Liver (tissue), 9 donors: ENCODE data around the gene MOCS3. TPM values are rescaled to one million over a fixed set of nuclear protein-coding genes. Genes with fewer than 3 reads are reported as not detected.

Experiments used
- DNase-seq: peaks from one replicate; pipeline ENCODE4 v3.0.0-alpha.2; 2017; ENCODE audit warnings: low spot score
- H3K27ac ChIP-seq, 2 donors: one replicate each; pipeline ENCODE4 v1.7.0; 2013; ENCODE audit warnings: inconsistent platforms in 2 of 2, low read length in 2 of 2, control low read depth in 1 of 2, low read depth in 1 of 2, mild to moderate bottlenecking in 1 of 2
- H3K27me3 ChIP-seq, 4 donors: one replicate each; pipeline versions ENCODE4 v1.6.1 to v1.7.0; 2013; ENCODE audit warnings: low read length in 3 of 4, inconsistent platforms in 1 of 4, mild to moderate bottlenecking in 1 of 4, moderate library complexity in 1 of 4; ENCODE audit not compliant: control insufficient read depth in 4 of 4, insufficient read depth in 4 of 4
- H3K36me3 ChIP-seq, 4 donors: one replicate each; pipeline versions ENCODE4 v1.6.1 to v1.7.0; 2013; ENCODE audit warnings: low read length in 3 of 4, mild to moderate bottlenecking in 3 of 4, low read depth in 1 of 4, moderate library complexity in 1 of 4; ENCODE audit not compliant: control insufficient read depth in 4 of 4, insufficient read depth in 3 of 4
- H3K4me1 ChIP-seq, 4 donors: one replicate each; pipeline versions ENCODE4 v1.6.1 to v1.7.0; 2013; ENCODE audit warnings: low read length in 3 of 4, mild to moderate bottlenecking in 3 of 4, moderate library complexity in 1 of 4; ENCODE audit not compliant: control insufficient read depth in 4 of 4, insufficient read depth in 4 of 4
- H3K4me3 ChIP-seq, 3 donors: one replicate each; pipeline versions ENCODE4 v1.6.1 to v1.7.0; 2013; ENCODE audit warnings: low read length in 3 of 3, control low read depth in 1 of 3, low read depth in 1 of 3, mild to moderate bottlenecking in 1 of 3
- H3K9ac ChIP-seq, 2 donors: one replicate each; pipeline ENCODE4 v1.7.0; 2013; ENCODE audit warnings: low read length in 2 of 2, mild to moderate bottlenecking in 2 of 2, moderate library complexity in 2 of 2, control low read depth in 1 of 2, low read depth in 1 of 2
- H3K9me3 ChIP-seq, 4 donors: one replicate each; pipeline versions ENCODE4 v1.6.1 to v1.7.0; 2013; ENCODE audit warnings: low read length in 3 of 4; ENCODE audit not compliant: control insufficient read depth in 4 of 4
- EGR1 ChIP-seq, 2 donors: IDR thresholded peaks; 2 replicates each; pipeline ENCODE4 v1.6.1; 2016 to 2018; ENCODE audit warnings: antibody characterized with exemption in 2 of 2, low read depth in 2 of 2
- FOXA1 ChIP-seq: IDR thresholded peaks from 2 replicates; pipeline ENCODE4 v1.6.1; 2016; ENCODE audit warnings: antibody characterized with exemption
- FOXA2 ChIP-seq: IDR thresholded peaks from 2 replicates; pipeline ENCODE4 v1.6.1; 2016; ENCODE audit warnings: antibody characterized with exemption
- GABPA ChIP-seq, 2 donors: IDR thresholded peaks in 1 of 2; conservative IDR thresholded peaks in 1 of 2; 2 replicates each; pipeline ENCODE4 v1.6.1; 2016; ENCODE audit warnings: antibody characterized with exemption in 2 of 2, mild to moderate bottlenecking in 1 of 2, moderate library complexity in 1 of 2
- HNF4A ChIP-seq, 2 donors: conservative IDR thresholded peaks; 2 replicates each; pipeline ENCODE4 v1.6.1; 2016; ENCODE audit warnings: antibody characterized with exemption in 2 of 2, mild to moderate bottlenecking in 2 of 2
- HNF4G ChIP-seq: IDR thresholded peaks from 2 replicates; pipeline ENCODE4 v1.6.1; 2016; ENCODE audit warnings: antibody characterized with exemption
- JUND ChIP-seq, 2 donors: IDR thresholded peaks; 2 replicates each; pipeline ENCODE4 v1.6.1; 2016; ENCODE audit warnings: antibody characterized with exemption in 2 of 2
- NR2F2 ChIP-seq: IDR thresholded peaks from 2 replicates; pipeline ENCODE4 v1.6.1; 2016; ENCODE audit warnings: antibody characterized with exemption
- RAD21 ChIP-seq, 2 donors: IDR thresholded peaks; 2 replicates each; pipeline ENCODE4 v1.6.1; 2016; ENCODE audit warnings: antibody characterized with exemption in 2 of 2, mild to moderate bottlenecking in 2 of 2
- RXRA ChIP-seq, 2 donors: IDR thresholded peaks; 2 replicates each; pipeline ENCODE4 v1.6.1; 2017 to 2018; ENCODE audit warnings: antibody characterized with exemption in 2 of 2, mild to moderate bottlenecking in 1 of 2
- SP1 ChIP-seq: IDR thresholded peaks from 2 replicates; pipeline ENCODE4 v1.6.1; 2018; ENCODE audit warnings: antibody characterized with exemption, mild to moderate bottlenecking
- TAF1 ChIP-seq: conservative IDR thresholded peaks from 2 replicates; pipeline ENCODE4 v1.6.1; 2016; ENCODE audit warnings: antibody characterized with exemption, mild to moderate bottlenecking
- YY1 ChIP-seq: IDR thresholded peaks from 2 replicates; pipeline ENCODE4 v1.6.1; 2016; ENCODE audit warnings: antibody characterized with exemption, mild to moderate bottlenecking
- WGBS: extraction: QIAGEN DNeasy Blood & Tissue Kit; methylation state at CpG from one replicate; pipeline ENCODE4 v1.1.7; 2013; 5-methylcytosine and 5-hydroxymethylcytosine counted together
- polyA plus RNA-seq, 2 donors: library from polyadenylated mRNA; stranded (reverse) in 1 of 2; unstranded in 1 of 2; fragments of 200-250 nt in 1 of 2; fragments of >200 nt in 1 of 2; fragmentation: Nextera tagmentation in 1 of 2; extraction: Ambion mirVana in 1 of 2; gene quantifications; one replicate each; pipeline versions ENCODE4 v1.2.1 to v1.2.3, GENCODE V29; 2013 to 2015
- total RNA-seq, 2 donors: library from RNA; depleted of rRNA; stranded (reverse); fragments of >200 nt; gene quantifications; one replicate each; pipeline ENCODE4 v1.2.3, GENCODE V29; 2014
- TF ChIP-seq, protein P1 (sequence below): IDR thresholded peaks from 2 replicates; pipeline ENCODE4 v1.6.1; 2016; ENCODE audit warnings: antibody characterized with exemption, mild to moderate bottlenecking
- TF ChIP-seq, protein P2 (sequence below): IDR thresholded peaks from 2 replicates; pipeline ENCODE4 v1.6.1; 2016; ENCODE audit warnings: antibody characterized with exemption
- TF ChIP-seq, protein P3 (sequence below): IDR thresholded peaks from 2 replicates; pipeline ENCODE4 v1.6.1; 2016; ENCODE audit warnings: antibody characterized with exemption
- TF ChIP-seq, protein P4 (sequence below): fragments of 150-350 bp; IDR thresholded peaks from 2 replicates; pipeline ENCODE4 v1.5.1; 2017; ENCODE audit warnings: improper control_type of control experiment, low read depth, low read length; ENCODE audit not compliant: missing input control
- TF ChIP-seq, protein P5 (sequence below): IDR thresholded peaks from 2 replicates; pipeline ENCODE4 v1.6.1; 2016; ENCODE audit warnings: antibody characterized with exemption
- donor health status: healthy.
- donor health status: healthy.
- donor health status: healthy.
- donor health status: healthy.
- donor health status: healthy.

MOCS3 gene
- total and polyA plus RNA-seq, 4 donors: 1.7 to 4.3 (median 3.2) TPM

DNA sequence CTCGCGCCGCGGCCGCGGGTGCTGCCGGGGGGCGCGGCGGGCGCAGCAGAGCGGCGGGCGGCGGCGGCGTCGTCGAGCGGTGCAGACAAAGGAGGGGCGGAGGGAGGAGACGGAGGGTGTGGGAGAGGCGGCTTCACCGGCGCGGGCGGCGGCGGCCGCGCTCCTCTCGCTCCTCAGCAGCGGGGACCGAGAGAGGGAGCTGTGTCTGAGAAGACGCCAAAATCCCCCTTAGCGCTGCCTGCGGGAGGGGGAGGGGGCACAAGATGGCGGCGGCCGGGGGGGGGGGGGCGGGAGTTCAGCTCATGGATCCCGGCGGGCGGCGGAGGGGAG, 27.7 kb upstream of the MOCS3 start (continued):
- TF ChIP-seq, protein P1, sequence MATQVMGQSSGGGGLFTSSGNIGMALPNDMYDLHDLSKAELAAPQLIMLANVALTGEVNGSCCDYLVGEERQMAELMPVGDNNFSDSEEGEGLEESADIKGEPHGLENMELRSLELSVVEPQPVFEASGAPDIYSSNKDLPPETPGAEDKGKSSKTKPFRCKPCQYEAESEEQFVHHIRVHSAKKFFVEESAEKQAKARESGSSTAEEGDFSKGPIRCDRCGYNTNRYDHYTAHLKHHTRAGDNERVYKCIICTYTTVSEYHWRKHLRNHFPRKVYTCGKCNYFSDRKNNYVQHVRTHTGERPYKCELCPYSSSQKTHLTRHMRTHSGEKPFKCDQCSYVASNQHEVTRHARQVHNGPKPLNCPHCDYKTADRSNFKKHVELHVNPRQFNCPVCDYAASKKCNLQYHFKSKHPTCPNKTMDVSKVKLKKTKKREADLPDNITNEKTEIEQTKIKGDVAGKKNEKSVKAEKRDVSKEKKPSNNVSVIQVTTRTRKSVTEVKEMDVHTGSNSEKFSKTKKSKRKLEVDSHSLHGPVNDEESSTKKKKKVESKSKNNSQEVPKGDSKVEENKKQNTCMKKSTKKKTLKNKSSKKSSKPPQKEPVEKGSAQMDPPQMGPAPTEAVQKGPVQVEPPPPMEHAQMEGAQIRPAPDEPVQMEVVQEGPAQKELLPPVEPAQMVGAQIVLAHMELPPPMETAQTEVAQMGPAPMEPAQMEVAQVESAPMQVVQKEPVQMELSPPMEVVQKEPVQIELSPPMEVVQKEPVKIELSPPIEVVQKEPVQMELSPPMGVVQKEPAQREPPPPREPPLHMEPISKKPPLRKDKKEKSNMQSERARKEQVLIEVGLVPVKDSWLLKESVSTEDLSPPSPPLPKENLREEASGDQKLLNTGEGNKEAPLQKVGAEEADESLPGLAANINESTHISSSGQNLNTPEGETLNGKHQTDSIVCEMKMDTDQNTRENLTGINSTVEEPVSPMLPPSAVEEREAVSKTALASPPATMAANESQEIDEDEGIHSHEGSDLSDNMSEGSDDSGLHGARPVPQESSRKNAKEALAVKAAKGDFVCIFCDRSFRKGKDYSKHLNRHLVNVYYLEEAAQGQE: no peak
- TF ChIP-seq NR2F2: no peak
- TF ChIP-seq, protein P2, sequence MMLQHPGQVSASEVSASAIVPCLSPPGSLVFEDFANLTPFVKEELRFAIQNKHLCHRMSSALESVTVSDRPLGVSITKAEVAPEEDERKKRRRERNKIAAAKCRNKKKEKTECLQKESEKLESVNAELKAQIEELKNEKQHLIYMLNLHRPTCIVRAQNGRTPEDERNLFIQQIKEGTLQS: no peak
- no peak for TF ChIP-seq HNF4A (conservative IDR thresholded peaks at IDR 0.05)
- TF ChIP-seq FOXA2: no peak
- TF ChIP-seq TAF1: no peak

DNA sequence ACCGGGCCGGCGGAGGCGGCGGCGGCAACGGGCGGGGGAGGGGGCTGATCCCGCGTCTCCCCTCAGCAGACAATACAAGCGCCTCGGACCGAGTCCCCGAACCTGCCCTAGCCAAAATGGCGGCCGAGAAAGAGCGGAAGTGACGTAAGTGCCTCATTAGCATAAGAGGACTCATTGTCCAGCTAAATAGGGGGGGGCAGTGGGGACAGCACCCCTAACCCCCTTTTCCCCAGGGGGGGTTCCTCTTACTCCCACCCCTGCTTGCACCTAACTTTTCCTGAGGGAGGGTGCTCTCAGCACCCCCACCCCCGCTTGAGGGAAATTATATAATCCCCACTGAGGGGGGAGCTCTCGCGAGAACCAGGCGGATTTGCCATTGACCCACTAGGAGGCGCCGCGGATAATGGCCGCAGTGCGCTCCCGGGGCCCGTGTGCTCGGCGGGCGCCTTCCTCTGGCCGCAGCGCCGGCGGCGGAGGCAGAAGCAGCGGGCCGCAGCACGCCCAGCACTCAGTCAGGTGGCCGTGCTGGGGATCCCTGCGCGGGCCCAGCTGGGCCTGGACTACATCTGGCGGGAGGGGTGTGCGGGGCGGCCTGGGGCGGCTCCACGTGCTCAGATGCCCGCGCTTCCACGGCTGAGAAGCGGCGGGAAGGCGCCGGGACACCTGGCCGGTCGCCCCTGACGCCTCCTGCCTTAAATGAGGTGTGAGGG, 27.2 kb upstream of the MOCS3 start, which contains the start of gene ADNP:
TSS of gene ADNP (minus strand) at position 132 of the 710 bp plus-strand sequence. CDS start 27,441 bp downstream, outside the sequence.
- TF ChIP-seq RXRA (IDR thresholded peaks at IDR 0.05) (peak in 1 of 2 donors; percentile 7), SP1 (peak; percentile 43), HNF4G (no peak), FOXA1 (no peak), GABPA (IDR thresholded peaks at IDR 0.05 in 1 of 2, conservative IDR thresholded peaks at IDR 0.05 in 1 of 2) (peak; percentile 67 to 83), FOXA2 (no peak), RAD21 (IDR thresholded peaks at IDR 0.05) (peak in 1 of 2 donors; percentile 66), NR2F2 (no peak), HNF4A (conservative IDR thresholded peaks at IDR 0.05) (no peak), YY1 (peak; percentile 97), JUND (IDR thresholded peaks at IDR 0.05) (no peak), TAF1 (peak; percentile 88), EGR1 (IDR thresholded peaks at IDR 0.05; ENCODE audit: low read depth in 2 of 2) (peak; percentile 40 to 70)
- TF ChIP-seq, protein P3, sequence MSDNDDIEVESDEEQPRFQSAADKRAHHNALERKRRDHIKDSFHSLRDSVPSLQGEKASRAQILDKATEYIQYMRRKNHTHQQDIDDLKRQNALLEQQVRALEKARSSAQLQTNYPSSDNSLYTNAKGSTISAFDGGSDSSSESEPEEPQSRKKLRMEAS: no peak
- TF ChIP-seq, protein P1: no peak
- TF ChIP-seq, protein P2: no peak
- TF ChIP-seq, protein P4, sequence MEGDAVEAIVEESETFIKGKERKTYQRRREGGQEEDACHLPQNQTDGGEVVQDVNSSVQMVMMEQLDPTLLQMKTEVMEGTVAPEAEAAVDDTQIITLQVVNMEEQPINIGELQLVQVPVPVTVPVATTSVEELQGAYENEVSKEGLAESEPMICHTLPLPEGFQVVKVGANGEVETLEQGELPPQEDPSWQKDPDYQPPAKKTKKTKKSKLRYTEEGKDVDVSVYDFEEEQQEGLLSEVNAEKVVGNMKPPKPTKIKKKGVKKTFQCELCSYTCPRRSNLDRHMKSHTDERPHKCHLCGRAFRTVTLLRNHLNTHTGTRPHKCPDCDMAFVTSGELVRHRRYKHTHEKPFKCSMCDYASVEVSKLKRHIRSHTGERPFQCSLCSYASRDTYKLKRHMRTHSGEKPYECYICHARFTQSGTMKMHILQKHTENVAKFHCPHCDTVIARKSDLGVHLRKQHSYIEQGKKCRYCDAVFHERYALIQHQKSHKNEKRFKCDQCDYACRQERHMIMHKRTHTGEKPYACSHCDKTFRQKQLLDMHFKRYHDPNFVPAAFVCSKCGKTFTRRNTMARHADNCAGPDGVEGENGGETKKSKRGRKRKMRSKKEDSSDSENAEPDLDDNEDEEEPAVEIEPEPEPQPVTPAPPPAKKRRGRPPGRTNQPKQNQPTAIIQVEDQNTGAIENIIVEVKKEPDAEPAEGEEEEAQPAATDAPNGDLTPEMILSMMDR: peak; percentile 54
- TF ChIP-seq, protein P5, sequence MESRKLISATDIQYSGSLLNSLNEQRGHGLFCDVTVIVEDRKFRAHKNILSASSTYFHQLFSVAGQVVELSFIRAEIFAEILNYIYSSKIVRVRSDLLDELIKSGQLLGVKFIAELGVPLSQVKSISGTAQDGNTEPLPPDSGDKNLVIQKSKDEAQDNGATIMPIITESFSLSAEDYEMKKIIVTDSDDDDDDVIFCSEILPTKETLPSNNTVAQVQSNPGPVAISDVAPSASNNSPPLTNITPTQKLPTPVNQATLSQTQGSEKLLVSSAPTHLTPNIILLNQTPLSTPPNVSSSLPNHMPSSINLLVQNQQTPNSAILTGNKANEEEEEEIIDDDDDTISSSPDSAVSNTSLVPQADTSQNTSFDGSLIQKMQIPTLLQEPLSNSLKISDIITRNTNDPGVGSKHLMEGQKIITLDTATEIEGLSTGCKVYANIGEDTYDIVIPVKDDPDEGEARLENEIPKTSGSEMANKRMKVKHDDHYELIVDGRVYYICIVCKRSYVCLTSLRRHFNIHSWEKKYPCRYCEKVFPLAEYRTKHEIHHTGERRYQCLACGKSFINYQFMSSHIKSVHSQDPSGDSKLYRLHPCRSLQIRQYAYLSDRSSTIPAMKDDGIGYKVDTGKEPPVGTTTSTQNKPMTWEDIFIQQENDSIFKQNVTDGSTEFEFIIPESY: peak; percentile 98
- peak within 1 kb of the TSS; percentile 62 to 100 (median 80) for H3K4me3 ChIP-seq
- peak; percentile 92 for DNase-seq
- peaks cover 1 to 29% (median 26%) of the 10 kb centered on the region in 4 donors for H3K4me1 ChIP-seq
- no peaks in the 10 kb centered on the region for H3K9me3 ChIP-seq
- no peaks in the 10 kb centered on the region for H3K27me3 ChIP-seq
- WGBS: under 1% methylated on average over 58 of the region's 58 CpGs
- peaks cover 1 to 22% (median 15%) of the 10 kb centered on the region in 4 donors for H3K36me3 ChIP-seq
- H3K27ac ChIP-seq: peak within 1 kb of the TSS; percentile 99 to 100
- H3K9ac ChIP-seq: peak within 1 kb of the TSS; percentile 68 to 88
